ENCODE data around the gene NACC2.

GRCh38 chr9:136050266-136050700 lies 44.8 kb downstream of the NACC2 start:
- TF ChIP-seq EZH2 (IDR thresholded peaks at IDR 0.05; ENCODE audit: borderline replicate concordance) (no peak), CTCF (IDR thresholded peaks at IDR 0.05; ENCODE audit: poor library complexity) (no peak)

Measured in hepatocyte (in vitro differentiated cells).